Measurements from ENCODE around the gene RPS16.

Gene RPS16

GRCh38 chr19:39445196-39446111 lies 9.7 kb upstream of the RPS16 start, which contains the start of gene SUPT5H:
Gene SUPT5H (plus strand): TSS chr19:39445582. CDS start chr19:39445891, 309 bp downstream.
- ChIA-PET CTCF (interaction anchor here (0.6 to 3.5 kb wide), 7 partner anchors 27 to 227 kb away, joined by 3 to 9 read pairs (median 3); partner anchors contain the start of gene TIMM50), POLR2A (interaction anchor here (0.5 to 8.1 kb wide), 27 partner anchors 10 to 980 kb away, joined by 3 to 199 read pairs (median 4); partner anchors contain the start of genes EID2B, MED29, PAF1 and RPS16)
- H3K9me3 ChIP-seq (ENCODE audit: control insufficient read depth, insufficient read depth, low read depth, low read length), result no peaks in the 10 kb centered on the region; the same call in 1 of the 2 replicates
- peaks cover 34 to 56% of the 10 kb centered on the region in 2 experiments for H3K36me3 ChIP-seq (ENCODE audit: control insufficient read depth in 2 of 2, insufficient read depth in 1 of 2, low read length in 2 of 2)
- peaks cover 23% of the 10 kb centered on the region for H3K4me1 ChIP-seq (ENCODE audit: control insufficient read depth, insufficient read depth, low read length)
- peak within 1 kb of the TSS; percentile 57 for H3K4me3 ChIP-seq (ENCODE audit: low read depth, low read length)
- peak within 1 kb of the TSS; percentile 98 for H3K27ac ChIP-seq (ENCODE audit: extremely low read depth, low read depth, low read length)
- TF ChIP-seq ZNF324 (tag by site-specific recombination; IDR thresholded peaks at IDR 0.05) (0 out of 2 replicates have a peak, but pooled peaks have one; percentile 4), PRDM1 (tag by site-specific recombination; IDR thresholded peaks at IDR 0.05) (no peak), KLF8 (tag by site-specific recombination; IDR thresholded peaks at IDR 0.05) (peak; percentile 98), ZNF514 (tag by site-specific recombination; IDR thresholded peaks at IDR 0.05) (no peak), ZBTB1 (tag by site-specific recombination; IDR thresholded peaks at IDR 0.05) (no peak), ZNF184 (tag by site-specific recombination; IDR thresholded peaks at IDR 0.05) (no peak; the same call in 1 of the 2 replicates), ZNF777 (tag by site-specific recombination; IDR thresholded peaks at IDR 0.05; ENCODE audit: borderline replicate concordance) (0 out of 2 replicates have a peak, but pooled peaks have one; percentile 40), MZF1 (tag by site-specific recombination; IDR thresholded peaks at IDR 0.05; ENCODE audit: borderline replicate concordance) (peak; percentile 74; the same call in 1 of the 2 replicates), ZNF202 (tag by site-specific recombination; IDR thresholded peaks at IDR 0.05; ENCODE audit: borderline replicate concordance) (no peak), ZNF341 (tag by site-specific recombination; IDR thresholded peaks at IDR 0.05; ENCODE audit: low read depth) (peak; percentile 100), ZBTB21 (tag by site-specific recombination; IDR thresholded peaks at IDR 0.05) (peak; percentile 87), HOXA7 (CRISPR knock-in tag; IDR thresholded peaks at IDR 0.05; ENCODE audit: borderline replicate concordance) (0 out of 2 replicates have a peak, but pooled peaks have one; percentile 61), ZBTB26 (tag by site-specific recombination; optimal IDR thresholded peaks at IDR 0.05) (peak; percentile 50), OVOL3 (tag by site-specific recombination; IDR thresholded peaks at IDR 0.05) (peak; percentile 23), ZNF76 (tag by site-specific recombination; IDR thresholded peaks at IDR 0.05; ENCODE audit: borderline replicate concordance, low read depth) (peak; percentile 96), ZNF221 (tag by site-specific recombination; IDR thresholded peaks at IDR 0.05; ENCODE audit: borderline replicate concordance) (no peak), ZSCAN5A (tag by site-specific recombination; IDR thresholded peaks at IDR 0.05) (peak; percentile 18; the same call in 1 of the 2 replicates), ZNF747 (tag by site-specific recombination; IDR thresholded peaks at IDR 0.05) (no peak), SP2 (tag by site-specific recombination; IDR thresholded peaks at IDR 0.05) (peak; percentile 92), EGR2 (tag by site-specific recombination; IDR thresholded peaks at IDR 0.05; ENCODE audit: low read depth) (peak; percentile 95), ZBTB7A (tag by site-specific recombination; IDR thresholded peaks at IDR 0.05; ENCODE audit: low read depth) (0 out of 2 replicates have a peak, but pooled peaks have one; percentile 30), ZBTB48 (tag by site-specific recombination; IDR thresholded peaks at IDR 0.05) (peak; percentile 73; the same call in 1 of the 2 replicates), ZNF701 (tag by site-specific recombination; IDR thresholded peaks at IDR 0.05) (no peak)
- TF ChIP-seq, protein P1, sequence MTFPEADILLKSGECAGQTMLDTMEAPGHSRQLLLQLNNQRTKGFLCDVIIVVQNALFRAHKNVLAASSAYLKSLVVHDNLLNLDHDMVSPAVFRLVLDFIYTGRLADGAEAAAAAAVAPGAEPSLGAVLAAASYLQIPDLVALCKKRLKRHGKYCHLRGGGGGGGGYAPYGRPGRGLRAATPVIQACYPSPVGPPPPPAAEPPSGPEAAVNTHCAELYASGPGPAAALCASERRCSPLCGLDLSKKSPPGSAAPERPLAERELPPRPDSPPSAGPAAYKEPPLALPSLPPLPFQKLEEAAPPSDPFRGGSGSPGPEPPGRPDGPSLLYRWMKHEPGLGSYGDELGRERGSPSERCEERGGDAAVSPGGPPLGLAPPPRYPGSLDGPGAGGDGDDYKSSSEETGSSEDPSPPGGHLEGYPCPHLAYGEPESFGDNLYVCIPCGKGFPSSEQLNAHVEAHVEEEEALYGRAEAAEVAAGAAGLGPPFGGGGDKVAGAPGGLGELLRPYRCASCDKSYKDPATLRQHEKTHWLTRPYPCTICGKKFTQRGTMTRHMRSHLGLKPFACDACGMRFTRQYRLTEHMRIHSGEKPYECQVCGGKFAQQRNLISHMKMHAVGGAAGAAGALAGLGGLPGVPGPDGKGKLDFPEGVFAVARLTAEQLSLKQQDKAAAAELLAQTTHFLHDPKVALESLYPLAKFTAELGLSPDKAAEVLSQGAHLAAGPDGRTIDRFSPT (tag by site-specific recombination; IDR thresholded peaks at IDR 0.05), result peak; percentile 100
- TF ChIP-seq, protein P2, sequence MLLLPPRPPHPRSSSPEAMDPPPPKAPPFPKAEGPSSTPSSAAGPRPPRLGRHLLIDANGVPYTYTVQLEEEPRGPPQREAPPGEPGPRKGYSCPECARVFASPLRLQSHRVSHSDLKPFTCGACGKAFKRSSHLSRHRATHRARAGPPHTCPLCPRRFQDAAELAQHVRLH (tag by site-specific recombination; IDR thresholded peaks at IDR 0.05), result peak; percentile 100
- TF ChIP-seq, protein P3, sequence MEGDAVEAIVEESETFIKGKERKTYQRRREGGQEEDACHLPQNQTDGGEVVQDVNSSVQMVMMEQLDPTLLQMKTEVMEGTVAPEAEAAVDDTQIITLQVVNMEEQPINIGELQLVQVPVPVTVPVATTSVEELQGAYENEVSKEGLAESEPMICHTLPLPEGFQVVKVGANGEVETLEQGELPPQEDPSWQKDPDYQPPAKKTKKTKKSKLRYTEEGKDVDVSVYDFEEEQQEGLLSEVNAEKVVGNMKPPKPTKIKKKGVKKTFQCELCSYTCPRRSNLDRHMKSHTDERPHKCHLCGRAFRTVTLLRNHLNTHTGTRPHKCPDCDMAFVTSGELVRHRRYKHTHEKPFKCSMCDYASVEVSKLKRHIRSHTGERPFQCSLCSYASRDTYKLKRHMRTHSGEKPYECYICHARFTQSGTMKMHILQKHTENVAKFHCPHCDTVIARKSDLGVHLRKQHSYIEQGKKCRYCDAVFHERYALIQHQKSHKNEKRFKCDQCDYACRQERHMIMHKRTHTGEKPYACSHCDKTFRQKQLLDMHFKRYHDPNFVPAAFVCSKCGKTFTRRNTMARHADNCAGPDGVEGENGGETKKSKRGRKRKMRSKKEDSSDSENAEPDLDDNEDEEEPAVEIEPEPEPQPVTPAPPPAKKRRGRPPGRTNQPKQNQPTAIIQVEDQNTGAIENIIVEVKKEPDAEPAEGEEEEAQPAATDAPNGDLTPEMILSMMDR (tag by site-specific recombination; IDR thresholded peaks at IDR 0.05), result peak; percentile 61
- TF ChIP-seq, protein P4, sequence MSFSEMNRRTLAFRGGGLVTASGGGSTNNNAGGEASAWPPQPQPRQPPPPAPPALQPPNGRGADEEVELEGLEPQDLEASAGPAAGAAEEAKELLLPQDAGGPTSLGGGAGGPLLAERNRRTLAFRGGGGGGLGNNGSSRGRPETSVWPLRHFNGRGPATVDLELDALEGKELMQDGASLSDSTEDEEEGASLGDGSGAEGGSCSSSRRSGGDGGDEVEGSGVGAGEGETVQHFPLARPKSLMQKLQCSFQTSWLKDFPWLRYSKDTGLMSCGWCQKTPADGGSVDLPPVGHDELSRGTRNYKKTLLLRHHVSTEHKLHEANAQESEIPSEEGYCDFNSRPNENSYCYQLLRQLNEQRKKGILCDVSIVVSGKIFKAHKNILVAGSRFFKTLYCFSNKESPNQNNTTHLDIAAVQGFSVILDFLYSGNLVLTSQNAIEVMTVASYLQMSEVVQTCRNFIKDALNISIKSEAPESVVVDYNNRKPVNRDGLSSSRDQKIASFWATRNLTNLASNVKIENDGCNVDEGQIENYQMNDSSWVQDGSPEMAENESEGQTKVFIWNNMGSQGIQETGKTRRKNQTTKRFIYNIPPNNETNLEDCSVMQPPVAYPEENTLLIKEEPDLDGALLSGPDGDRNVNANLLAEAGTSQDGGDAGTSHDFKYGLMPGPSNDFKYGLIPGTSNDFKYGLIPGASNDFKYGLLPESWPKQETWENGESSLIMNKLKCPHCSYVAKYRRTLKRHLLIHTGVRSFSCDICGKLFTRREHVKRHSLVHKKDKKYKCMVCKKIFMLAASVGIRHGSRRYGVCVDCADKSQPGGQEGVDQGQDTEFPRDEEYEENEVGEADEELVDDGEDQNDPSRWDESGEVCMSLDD (tag by site-specific recombination; IDR thresholded peaks at IDR 0.05), result peak; percentile 53; the same call in 1 of the 2 replicates
